GM18858 (cell line): ENCODE data around the gene SLC22A7.

ENCODE experiments used
- ATAC-seq: cut with Tn5 transposase; IDR thresholded peaks from one replicate; pipeline ENCODE4 v1.9.1; 2021; ENCODE audit not compliant: unreplicated experiment

The SLC22A7 gene

GRCh38 chr6:43297644-43298564, at the start of gene SLC22A7:
SLC22A7 (plus strand) TSS chr6:43298260; CDS start chr6:43298359, 99 bp downstream.
- ATAC-seq: no peak

- ATAC-seq: no peak
Measured at GRCh38 chr6:43248791-43249190, 49.3 kb upstream of the SLC22A7 start.

DNA sequence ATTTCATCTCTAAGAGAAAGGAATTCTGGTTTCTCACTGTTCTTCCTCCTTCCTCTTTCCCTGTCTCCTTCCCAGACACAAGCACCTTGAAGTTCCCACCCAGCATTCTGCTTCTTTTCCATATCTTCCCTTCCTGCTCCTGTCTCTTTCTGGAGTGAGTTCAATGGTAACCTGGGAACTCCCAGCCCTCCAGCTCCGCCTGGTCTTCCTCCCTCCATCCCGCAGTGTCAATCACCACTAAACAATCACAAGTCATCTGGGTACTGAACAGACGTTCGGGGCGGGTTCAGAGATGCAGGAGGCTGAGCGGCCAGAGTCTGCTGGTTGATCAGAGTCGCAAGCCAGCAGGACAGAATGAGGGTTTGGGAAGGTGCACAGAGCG, 47.1 kb upstream of the SLC22A7 start:
- no peak for ATAC-seq

DNA sequence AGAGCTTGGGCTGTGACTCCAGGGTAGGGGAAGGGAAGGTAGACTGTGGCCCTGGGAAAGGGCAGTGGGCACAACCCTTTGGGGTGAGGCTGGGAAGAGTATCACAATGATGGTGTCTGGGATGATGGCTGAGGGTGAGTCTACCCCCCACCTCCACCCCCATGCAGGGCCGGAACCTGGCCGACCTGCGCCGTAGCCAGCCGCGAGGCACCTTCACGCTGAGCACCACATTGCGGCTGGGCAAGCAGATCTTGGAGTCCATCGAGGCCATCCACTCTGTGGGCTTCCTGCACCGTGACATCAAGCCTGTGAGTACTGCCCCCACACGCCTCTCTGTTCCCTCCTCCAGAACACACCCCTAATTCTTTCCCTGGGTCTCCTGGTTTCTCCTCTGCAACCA, 44.7 kb upstream of the SLC22A7 start:
- no peak for ATAC-seq

DNA sequence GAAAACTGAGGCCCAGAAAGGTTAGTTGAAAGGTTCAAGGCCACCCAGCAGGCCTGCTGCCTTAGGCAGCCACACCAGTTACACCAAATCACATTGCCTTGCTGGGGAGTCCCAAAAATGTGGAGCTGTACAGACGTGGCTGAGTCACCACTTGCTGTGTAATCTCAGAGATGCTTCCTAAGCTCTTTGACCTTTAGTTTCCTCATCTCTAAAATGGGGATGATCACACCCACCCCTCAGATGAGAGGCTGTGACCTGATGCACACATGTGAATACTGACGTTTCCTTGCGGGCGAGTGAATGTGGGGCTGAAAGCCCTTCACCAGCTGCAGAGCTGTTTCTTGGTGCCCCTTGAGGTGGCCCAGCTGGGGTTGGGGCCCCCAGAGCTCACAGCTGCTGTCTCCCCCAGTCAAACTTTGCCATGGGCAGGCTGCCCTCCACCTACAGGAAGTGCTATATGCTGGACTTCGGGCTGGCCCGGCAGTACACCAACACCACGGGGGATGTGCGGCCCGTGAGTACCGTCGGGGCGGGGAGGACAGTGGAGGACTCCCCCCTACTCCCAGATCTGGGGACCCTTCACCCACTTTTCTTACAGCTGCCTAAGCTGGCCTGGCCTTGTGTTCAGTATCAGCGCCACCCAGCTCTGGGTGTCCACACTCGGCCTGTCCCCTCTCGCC, 43.8 kb upstream of the SLC22A7 start:
- no peak for ATAC-seq

GRCh38 chr6:43254846-43255245, 43.2 kb upstream of the SLC22A7 start:
- no peak for ATAC-seq

GRCh38 chr6:43255408-43256054, 42.5 kb upstream of the SLC22A7 start:
- no peak for ATAC-seq

GRCh38 chr6:43256670-43257366, 41.2 kb upstream of the SLC22A7 start:
- no peak for ATAC-seq

DNA sequence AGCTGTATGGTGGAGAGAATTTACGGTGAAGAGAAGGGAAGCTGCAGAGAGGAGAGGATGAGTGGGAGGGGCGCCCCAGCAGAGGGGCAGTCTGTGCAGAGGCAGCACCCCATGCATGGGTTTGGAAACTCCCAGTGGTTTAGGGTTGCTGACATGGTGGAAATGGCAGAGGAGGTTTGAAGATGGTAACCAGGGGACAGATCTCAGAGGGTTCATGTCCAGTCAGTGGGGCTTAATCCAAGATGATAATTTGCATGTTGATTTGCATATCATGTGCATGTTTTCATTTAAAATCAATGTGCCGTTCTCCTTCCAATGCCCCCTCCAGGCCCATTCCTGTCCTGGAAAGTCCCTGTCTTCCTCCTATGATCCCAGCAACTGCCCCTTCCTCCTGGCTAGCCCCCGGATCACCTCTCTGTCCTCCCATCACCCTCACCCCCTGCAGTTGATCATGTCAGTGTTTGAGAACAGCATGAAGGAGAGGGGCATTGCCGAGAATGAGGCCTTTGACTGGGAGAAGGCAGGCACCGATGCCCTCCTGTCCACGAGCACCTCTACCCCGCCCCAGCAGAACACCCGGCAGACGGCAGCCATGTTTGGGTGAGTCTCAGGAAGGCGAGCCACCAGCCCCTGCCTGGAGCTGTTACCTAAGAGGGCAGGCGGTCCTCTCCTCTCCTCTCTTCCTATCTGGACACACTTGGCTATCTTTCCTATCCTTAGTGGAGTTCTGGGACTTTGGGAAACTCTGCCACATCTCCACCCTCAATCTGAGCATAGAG, 40.5 kb upstream of the SLC22A7 start:
- no peak for ATAC-seq

GRCh38 chr6:43258180-43258579, 39.9 kb upstream of the SLC22A7 start:
- ATAC-seq: no peak

DNA sequence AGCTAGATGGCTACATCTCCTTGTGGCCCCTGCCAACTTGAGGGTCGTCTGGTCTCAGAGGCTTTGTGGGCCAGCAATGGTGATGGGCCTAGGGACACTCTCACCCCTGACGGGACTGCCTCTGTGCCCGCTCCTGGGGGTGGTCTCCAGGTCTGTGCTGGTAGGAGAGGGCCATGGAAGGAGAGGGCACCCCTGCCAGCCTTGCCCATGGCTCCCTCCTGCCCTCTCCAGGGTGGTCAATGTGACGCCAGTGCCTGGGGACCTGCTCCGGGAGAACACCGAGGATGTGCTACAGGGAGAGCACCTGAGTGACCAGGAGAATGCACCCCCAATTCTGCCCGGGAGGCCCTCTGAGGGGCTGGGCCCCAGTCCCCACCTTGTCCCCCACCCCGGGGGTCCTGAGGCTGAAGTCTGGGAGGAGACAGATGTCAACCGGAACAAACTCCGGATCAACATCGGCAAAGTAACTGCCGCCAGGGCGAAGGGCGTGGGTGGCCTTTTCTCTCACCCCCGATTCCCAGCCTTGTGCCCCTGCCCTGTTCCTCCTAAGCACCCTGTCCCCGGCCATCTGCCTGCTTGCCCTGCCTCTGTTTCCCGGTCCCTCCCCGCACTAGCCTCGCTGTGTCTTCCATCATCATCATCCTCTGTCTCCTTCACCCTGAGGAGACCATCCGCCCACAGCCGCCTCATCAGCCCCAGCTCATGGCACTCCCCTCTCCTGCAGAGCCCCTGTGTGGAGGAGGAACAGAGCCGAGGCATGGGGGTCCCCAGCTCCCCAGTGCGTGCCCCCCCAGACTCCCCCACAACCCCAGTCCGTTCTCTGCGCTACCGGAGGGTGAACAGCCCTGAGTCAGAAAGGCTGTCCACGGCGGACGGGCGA, 39.0 kb upstream of the SLC22A7 start:
- no peak for ATAC-seq

- no peak for ATAC-seq
Measured at GRCh38 chr6:43260791-43261190, 37.3 kb upstream of the SLC22A7 start.

DNA sequence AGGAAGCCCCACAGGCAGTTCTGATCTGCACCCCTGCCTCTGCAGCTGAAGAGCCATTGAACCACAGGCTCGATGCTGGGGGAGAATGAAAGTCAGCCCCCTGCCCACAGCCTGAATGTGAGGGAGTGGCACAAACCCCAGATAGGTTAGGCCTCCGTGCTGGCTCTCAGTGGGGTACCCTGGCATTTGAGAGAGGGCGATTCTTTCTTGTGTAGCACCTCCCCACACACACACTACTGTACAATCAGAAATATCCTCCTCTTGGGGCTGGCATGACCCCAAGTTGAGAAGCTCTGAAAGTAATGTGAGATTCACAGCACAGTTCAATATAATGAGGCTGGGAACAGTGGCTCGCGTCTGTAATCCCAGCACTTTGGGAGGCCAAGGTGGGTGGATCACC, 36.9 kb upstream of the SLC22A7 start:
- no peak for ATAC-seq

DNA sequence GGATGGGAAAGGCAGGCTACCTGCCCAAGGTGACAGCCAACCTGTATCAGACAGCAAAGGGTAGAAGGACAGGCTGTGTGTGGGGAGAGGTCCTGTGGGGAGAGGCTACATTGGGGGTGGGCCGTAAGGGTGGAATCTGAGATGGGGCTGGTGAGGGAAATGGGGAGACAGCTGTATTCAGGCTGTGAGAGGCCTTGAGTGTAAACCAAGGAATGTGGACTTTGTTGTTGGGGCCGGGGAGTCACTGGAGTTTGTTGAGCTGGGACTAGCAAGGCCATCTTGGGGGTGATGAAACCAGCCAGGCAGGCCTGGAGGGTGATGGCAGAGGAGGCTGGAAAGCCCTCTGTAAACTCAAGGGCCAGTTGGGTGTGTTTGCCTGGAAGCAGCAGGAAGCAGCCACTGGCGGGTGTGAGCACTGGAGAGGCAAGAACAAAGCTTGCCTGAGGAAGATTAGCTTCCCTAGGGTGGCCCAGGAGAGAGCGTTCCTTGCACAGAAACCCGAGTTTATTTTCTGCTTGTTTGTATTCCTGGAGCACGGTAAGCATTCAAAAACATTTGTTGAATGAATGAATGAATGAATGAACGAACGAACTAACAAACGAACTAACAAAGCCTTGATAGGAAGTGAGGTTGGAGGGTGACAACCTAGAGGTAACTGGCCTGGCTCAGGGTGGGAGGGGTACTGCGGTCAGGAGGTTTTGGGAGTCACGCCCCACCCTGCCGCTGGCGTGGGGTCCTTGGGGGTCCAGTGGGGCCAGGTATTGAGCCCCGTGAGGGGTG, 35.9 kb upstream of the SLC22A7 start:
- ATAC-seq: no peak

- no peak for ATAC-seq
Measured at GRCh38 chr6:43262780-43263313, 35.2 kb upstream of the SLC22A7 start.

DNA sequence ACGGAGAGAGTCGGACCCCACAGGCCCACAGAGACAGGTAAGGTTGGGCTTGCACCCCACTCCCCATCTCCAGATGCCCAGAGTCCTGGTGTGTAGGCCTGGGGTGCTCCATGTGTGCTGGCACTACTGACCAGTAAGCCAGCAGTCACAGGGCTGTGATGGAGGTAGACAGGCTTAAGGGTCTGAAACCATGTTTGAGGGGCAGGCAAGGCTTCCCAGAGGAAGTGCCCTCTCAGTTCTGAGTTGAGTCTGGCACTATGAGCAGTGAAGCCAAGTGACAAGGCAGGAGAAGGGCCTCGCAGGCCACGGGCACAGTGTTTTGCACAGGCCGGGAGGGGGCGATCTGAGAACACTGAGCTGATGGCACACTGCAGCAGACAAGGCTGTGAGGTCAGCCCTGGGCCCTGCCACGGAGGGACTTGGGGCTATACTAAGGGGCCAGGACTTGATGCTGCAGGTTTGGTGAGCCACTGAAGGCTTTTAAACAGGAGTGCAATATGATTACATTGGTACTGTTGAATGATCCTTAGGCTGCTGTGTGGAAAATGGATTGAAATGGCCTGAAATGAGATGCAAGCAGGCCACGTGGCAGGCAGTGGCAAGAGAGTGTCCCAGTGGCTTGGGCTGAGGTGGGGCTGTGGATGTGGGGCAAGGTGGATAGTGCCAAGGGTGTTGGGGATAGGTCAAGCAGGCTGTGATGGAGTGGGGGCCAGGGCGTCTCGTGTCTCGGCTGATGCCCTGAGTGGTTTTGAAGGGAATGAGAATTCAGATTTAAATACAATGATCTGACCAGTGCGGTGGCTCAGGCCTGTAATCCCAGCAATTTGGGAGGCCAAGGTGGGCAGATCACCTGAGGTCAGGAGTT, 34.5 kb upstream of the SLC22A7 start:
- ATAC-seq: no peak

DNA sequence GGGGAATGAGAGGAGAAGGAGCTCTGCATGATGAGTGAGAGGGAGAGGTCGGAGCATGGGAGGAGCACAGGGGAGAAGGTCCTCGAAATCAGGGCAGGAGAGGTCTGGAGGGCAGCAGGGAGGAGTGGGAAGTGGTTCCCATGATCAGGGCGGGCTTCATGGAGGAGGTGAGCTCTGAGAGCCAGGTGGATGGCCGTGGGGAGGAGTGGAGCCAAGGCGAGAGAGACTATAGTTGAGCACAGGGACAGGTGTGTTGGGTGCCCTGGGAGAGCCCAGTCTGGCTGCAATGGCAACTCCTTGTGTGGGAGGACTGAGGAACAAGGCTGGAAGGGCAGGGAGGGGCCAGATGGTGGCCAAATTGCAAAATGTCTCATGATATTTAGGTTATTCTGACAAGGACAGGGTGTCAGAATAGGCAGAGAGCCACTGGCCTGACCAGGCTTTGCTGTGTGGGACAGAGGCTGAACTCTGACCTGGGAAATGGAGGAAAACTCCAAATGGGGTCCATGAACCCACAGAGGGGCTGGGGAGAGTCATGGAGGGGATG, 33.4 kb upstream of the SLC22A7 start:
- no peak for ATAC-seq
